AG04450 (cell line): ENCODE data around the gene EXOC6B. TPM values are rescaled to one million over a fixed set of nuclear protein-coding genes. Genes with fewer than 3 reads are reported as not detected.

Experiments
- CTCF ChIA-PET: fragments of 300-600, 350-600 bp; formaldehyde crosslinking; extraction: SDS; loops from one replicate; lab custom pipeline; 2022; ENCODE audit warnings: antibody characterized with exemption, inconsistent platforms; lab: Charles Lee
- POLR2A ChIA-PET: fragments of 350-600 bp; formaldehyde crosslinking; extraction: SDS; loops from one replicate; lab custom pipeline; 2021; ENCODE audit warnings: antibody characterized with exemption, inconsistent platforms; lab: Yijun Ruan, JAX
- DNase-seq: peaks from one replicate; pipeline ENCODE4 v3.0.0-alpha.2; 2011; ENCODE audit warnings: low read depth, low spot score
- H3K27ac ChIP-seq: one replicate; pipeline ENCODE4 v1.5.1; 2012; ENCODE audit warnings: low read depth, low read length, control low read depth
- H3K27me3 ChIP-seq: one replicate; pipeline ENCODE4 v1.6.0; 2012; ENCODE audit warnings: low read length; ENCODE audit not compliant: control insufficient read depth, insufficient read depth
- H3K4me3 ChIP-seq: 2 replicates; pipeline ENCODE4 v1.5.1; 2011; ENCODE audit warnings: mild to moderate bottlenecking, low read depth, low read length, control low read depth
- H3K9me3 ChIP-seq: 2 replicates; pipeline ENCODE4 v1.5.1; 2012; ENCODE audit warnings: low read length; ENCODE audit not compliant: control insufficient read depth, insufficient read depth
- CTCF ChIP-seq: IDR thresholded peaks from 2 replicates; pipeline ENCODE4 v1.5.1; 2011; ENCODE audit warnings: low read depth, low read length, control low read depth, inconsistent platforms
- polyA plus RNA-seq: library from polyadenylated mRNA; depleted of rRNA; stranded (reverse); fragments of >200 nt; gene quantifications from 2 replicates; pipeline ENCODE4 v1.2.3, GENCODE V29; 2011

Gene EXOC6B
- polyA plus RNA-seq, 1 experiment = 28.7 TPM

GRCh38 chr2:72630767-72631166 is 195.1 kb downstream of the EXOC6B start:
- Histone ChIP-seq H3K9me3 (no peaks in the 10 kb centered on the region), H3K27ac (no peak overlapping the region), H3K4me3 (no peak overlapping the region), H3K27me3 (no peaks in the 10 kb centered on the region)
- DNase-seq = no peak
- ChIA-PET POLR2A (no interaction called here), CTCF (no interaction called here)
- TF ChIP-seq CTCF = no peak

GRCh38 chr2:72629062-72629461 is 196.8 kb downstream of the EXOC6B start:
- no peak overlapping the region for H3K27ac ChIP-seq
- H3K9me3 ChIP-seq = no peaks in the 10 kb centered on the region
- DNase-seq = no peak
- TF ChIP-seq CTCF = no peak
- no peaks in the 10 kb centered on the region for H3K27me3 ChIP-seq
- POLR2A ChIA-PET = interaction anchor here (0.5 kb wide), 1 partner anchor 460 kb away, joined by 3 read pairs; no protein-coding TSS in a partner anchor
- no peak overlapping the region for H3K4me3 ChIP-seq
- CTCF ChIA-PET = interaction anchor here (1.3 kb wide), 1 partner anchor 15 kb away, joined by 4 read pairs; no protein-coding TSS in a partner anchor

GRCh38 chr2:72627083-72627482 is 198.8 kb downstream of the EXOC6B start:
- no peaks in the 10 kb centered on the region for H3K9me3 ChIP-seq
- H3K27ac ChIP-seq = no peak overlapping the region
- no peak overlapping the region for H3K4me3 ChIP-seq
- TF ChIP-seq CTCF = no peak
- H3K27me3 ChIP-seq = no peaks in the 10 kb centered on the region
- DNase-seq = no peak
- POLR2A ChIA-PET = no interaction called here
- CTCF ChIA-PET = no interaction called here

- Histone ChIP-seq H3K4me3 (no peak overlapping the region), H3K9me3 (no peaks in the 10 kb centered on the region), H3K27me3 (no peaks in the 10 kb centered on the region), H3K27ac (no peak overlapping the region)
- ChIA-PET POLR2A (no interaction called here), CTCF (no interaction called here)
- TF ChIP-seq CTCF = no peak
- DNase-seq = no peak
Measured at GRCh38 chr2:72625366-72625765, 200.5 kb downstream of the EXOC6B start.

GRCh38 chr2:72623481-72623880 is 202.4 kb downstream of the EXOC6B start:
- no peak for TF ChIP-seq CTCF
- Histone ChIP-seq H3K27ac (no peak overlapping the region), H3K4me3 (no peak overlapping the region), H3K9me3 (no peaks in the 10 kb centered on the region), H3K27me3 (no peaks in the 10 kb centered on the region)
- POLR2A ChIA-PET = no interaction called here
- DNase-seq = no peak
- CTCF ChIA-PET = interaction anchor here (1.0 to 1.8 kb wide), 3 partner anchors 16 to 122 kb away, joined by 3 to 5 read pairs (median 3); no protein-coding TSS in a partner anchor
